K562 (cell line): Measurements from ENCODE around the gene TMCO2. TPM values are rescaled to one million over a fixed set of nuclear protein-coding genes. Genes with fewer than 3 reads are reported as not detected.

ENCODE experiments used
- ATAC-seq: fragments of 200-7000 bp; cut with Tn5 transposase; 3 replicates; pipeline ENCODE4 v1.9.1; 2020; ENCODE audit warnings: moderate library complexity
- Bru-seq: library from RNA; stranded (reverse); fragments of 400-500 nt; gene quantifications from one replicate; lab custom pipeline; 2021; lab: Mats Ljungman, UMichigan
- BruChase-seq, 2 experiments: library from RNA; stranded (reverse); fragments of 400-500 nt; gene quantifications; one replicate each; lab custom pipeline; 2021; lab: Mats Ljungman, UMichigan
- BruUV-seq: library from RNA; stranded (reverse); fragments of 400-500 nt; replicated peaks from 2 replicates; lab custom pipeline; 2021; lab: Mats Ljungman, UMichigan
- CTCF ChIA-PET: fragments of 300-600 bp; formaldehyde crosslinking; extraction: SDS; loops from one replicate; lab custom pipeline; 2021; ENCODE audit warnings: low intra/inter-chr PET ratio; lab: Yijun Ruan, JAX
- POLR2A ChIA-PET: fragments of 300-600, 350-650 bp; sonication (Branson Sonifier 250); formaldehyde crosslinking; extraction: SDS; loops from one replicate; lab custom pipeline; 2021; ENCODE audit warnings: antibody characterized with exemption, inconsistent platforms; lab: Yijun Ruan, JAX
- DNase-seq, 4 experiments: peaks; one replicate each; pipeline versions ENCODE4 v3.0.0 to v3.0.0-alpha.2; 2011 to 2018; ENCODE audit warnings: low spot score in 3 of 4, mixed read lengths in 3 of 4; ENCODE audit errors: extremely low read depth in 1 of 4
- FAIRE-seq: peaks from 2 replicates; lab custom pipeline; 2011; peaks lifted over from hg19 to GRCh38; lab: Jason Lieb, UNC
- H2AFZ ChIP-seq: 2 replicates; pipeline ENCODE4 v1.6.0; 2011; ENCODE audit warnings: low read depth, low read length, control low read depth, inconsistent platforms
- H3K27ac ChIP-seq: fragments of 200-600 bp; 3 replicates; pipeline ENCODE4 v1.8.0; 2011; ENCODE audit warnings: low read depth, mild to moderate bottlenecking, control low read depth, inconsistent platforms, low read length, moderate library complexity, mixed read lengths; ENCODE audit errors: extremely low read depth
- H3K27me3 ChIP-seq, 2 experiments: fragments of 300-600 bp in 1 of 2; 2 replicates in 1 of 2; 3 replicates in 1 of 2; pipeline versions ENCODE4 v1.6.0 to v1.8.0; 2011; ENCODE audit warnings: inconsistent platforms in 2 of 2, low read length in 2 of 2, mild to moderate bottlenecking in 1 of 2, mixed read lengths in 1 of 2, moderate library complexity in 1 of 2; ENCODE audit not compliant: control insufficient read depth in 2 of 2, insufficient read depth in 2 of 2
- H3K36me3 ChIP-seq: fragments of 300-600 bp; 3 replicates; pipeline ENCODE4 v1.8.0; 2011; ENCODE audit warnings: mild to moderate bottlenecking, low read length, inconsistent platforms; ENCODE audit not compliant: control insufficient read depth, insufficient read depth
- H3K4me1 ChIP-seq, 2 experiments: fragments of 200-600 bp in 1 of 2; replicated peaks in 1 of 2; 2 replicates in 1 of 2; 3 replicates in 1 of 2; pipeline versions ENCODE4 v1.5.1 to v1.8.0; 2011; ENCODE audit warnings: inconsistent platforms in 2 of 2, low read length in 2 of 2, mild to moderate bottlenecking in 1 of 2, mixed read lengths in 1 of 2, moderate library complexity in 1 of 2; ENCODE audit not compliant: control insufficient read depth in 2 of 2, insufficient read depth in 2 of 2
- H3K4me2 ChIP-seq: 2 replicates; pipeline ENCODE4 v1.6.1; 2011; ENCODE audit warnings: low read length, control low read depth, inconsistent platforms, mixed read lengths; ENCODE audit not compliant: insufficient read depth
- H3K4me3 ChIP-seq: fragments of 200-600 bp; sonication (generic), shearing (Covaris generic); 2 replicates; pipeline ENCODE4 v1.5.1; 2016; ENCODE audit warnings: control low read depth, inconsistent platforms
- H3K79me2 ChIP-seq: fragments of 200-600 bp; 3 replicates; pipeline ENCODE4 v1.8.0; 2011; ENCODE audit warnings: low read length, inconsistent platforms; ENCODE audit not compliant: control insufficient read depth, insufficient read depth
- H3K9ac ChIP-seq, 2 experiments: 2 replicates each; pipeline versions ENCODE4 v1.6.0 to v1.6.1; 2011; ENCODE audit warnings: low read depth in 2 of 2, low read length in 2 of 2, control low read depth in 1 of 2, inconsistent platforms in 1 of 2, mild to moderate bottlenecking in 1 of 2, mixed read lengths in 1 of 2; ENCODE audit not compliant: insufficient read depth in 1 of 2
- H3K9me1 ChIP-seq: one replicate; pipeline ENCODE4 v1.6.0; 2011; ENCODE audit warnings: inconsistent platforms, mild to moderate bottlenecking, low read length, moderate library complexity; ENCODE audit not compliant: control insufficient read depth, insufficient read depth
- H3K9me3 ChIP-seq: replicated peaks from 2 replicates; pipeline ENCODE4 v1.5.1; 2011; ENCODE audit warnings: low read depth, low read length, inconsistent platforms; ENCODE audit not compliant: control insufficient read depth, insufficient read depth
- H4K20me1 ChIP-seq: replicated peaks from 2 replicates; pipeline ENCODE4 v1.6.1; 2011; ENCODE audit warnings: low read length, inconsistent platforms, mixed read lengths; ENCODE audit not compliant: control insufficient read depth, insufficient read depth
- CBX2 ChIP-seq: fragments of 200-600 bp; sonication (generic); IDR thresholded peaks from one replicate; pipeline ENCODE4 v1.6.1; 2012; ENCODE audit warnings: mild to moderate bottlenecking, low read length, inconsistent platforms; ENCODE audit not compliant: insufficient read depth, poor library complexity, severe bottlenecking
- EGR1 ChIP-seq: fragments of 450-650 bp; conservative IDR thresholded peaks from 2 replicates; pipeline ENCODE4 v1.6.1; 2017; ENCODE audit warnings: mild to moderate bottlenecking
- ZNF165 ChIP-seq: fragments of 250-450 bp; sonication (Bioruptor Pico); IDR thresholded peaks from 2 replicates; pipeline ENCODE4 v1.4.0; 2020; ENCODE audit warnings: borderline replicate concordance
- WGBS: fragments of 100-300 bp; shearing (Covaris generic); methylation state at CpG from one replicate; pipeline ENCODE4 v1.1.6; 2016; ENCODE audit warnings: low coverage, mixed read lengths; ENCODE audit not compliant: insufficient coverage; ENCODE audit errors: missing lambda C conversion rate; 5-methylcytosine and 5-hydroxymethylcytosine counted together
- in situ Hi-C: fragments of 300-500 bp; cut with MboI; formaldehyde crosslinking; loops from 4 replicates; pipeline ENCODE4 v1.15.0; 2018; ENCODE audit warnings: inconsistent platforms, mixed read lengths
- intact Hi-C: fragments of 100-400 bp; cut with micrococcal nuclease; formaldehyde crosslinking; loops from 2 replicates; pipeline ENCODE4 v1.14.2; 2022
- long read RNA-seq, 3 experiments: library from polyadenylated mRNA in 2 of 3; library from RNA in 1 of 3; unstranded in 2 of 3; stranded (forward) in 1 of 3; transcript quantifications; one replicate each; pipeline ENCODE4 v2.0.0, GENCODE V29; 2019 to 2022
- polyA minus RNA-seq, 3 experiments: library from RNA; depleted of rRNA, polyadenylated mRNA; stranded (reverse); fragments of >200 nt; gene quantifications; 2 replicates each; pipeline ENCODE4 v1.2.3, GENCODE V29; 2011
- polyA plus RNA-seq, 8 experiments: library from polyadenylated mRNA; depleted of rRNA in 4 of 8; stranded (reverse) in 5 of 8; unstranded in 3 of 8; fragments of >200 nt; fragmentation: Nextera tagmentation in 2 of 8; fragmentation: Illumina TruSeq in 1 of 8; extraction: Ambion mirVana in 2 of 8; extraction: Trizol in 1 of 8; gene quantifications; 2 replicates each; pipeline versions ENCODE4 v1.2.1 to v1.2.3, GENCODE V29; 2011 to 2014; ENCODE audit warnings: inconsistent platforms in 1 of 8, missing spikeins in 1 of 8
- total RNA-seq, 7 experiments: library from RNA; depleted of rRNA in 6 of 7; stranded (reverse); fragments of >200 nt in 6 of 7; fragmentation: Illumina TruSeq in 2 of 7; extraction: Trizol in 2 of 7; gene quantifications; 2 replicates each; pipeline versions ENCODE4 v1.2.1 to v1.2.3, GENCODE V29; 2011 to 2021; ENCODE audit warnings: low replicate concordance in 1 of 7
- TF ChIP-seq, protein P1 (sequence below): fragments of 450-650 bp; IDR thresholded peaks from 2 replicates; pipeline ENCODE4 v1.6.1; 2016; ENCODE audit warnings: antibody characterized with exemption

The TMCO2 gene
- not detected in 2 replicates for total RNA-seq (2011; cell fraction: chromatin; rRNA removed; ENCODE audit: low replicate concordance)
- total RNA-seq (2011; cell fraction: nucleolus; rRNA removed): not detected in 2 replicates
- total RNA-seq (2011; cell fraction: nucleoplasm; rRNA removed): not detected in 2 replicates
- total RNA-seq (2014; rRNA removed): not detected in 2 replicates
- not detected in 2 replicates for total RNA-seq (2014; rRNA removed; fragmentation: Illumina TruSeq; extraction: Trizol)
- total RNA-seq (2015; rRNA removed; fragmentation: Illumina TruSeq; extraction: Trizol): not detected in 2 replicates
- total RNA-seq (2021): not detected in 2 replicates
- polyA plus RNA-seq (2011; rRNA removed): not detected in 2 replicates
- polyA plus RNA-seq (2011; cell fraction: cytosol; rRNA removed): not detected in 2 replicates
- polyA plus RNA-seq (2011; cell fraction: nucleus; rRNA removed): not detected in 2 replicates
- not detected in 2 replicates for polyA plus RNA-seq (2012)
- not detected in 2 replicates for polyA plus RNA-seq (2014; fragmentation: Illumina TruSeq; extraction: Trizol)
- not detected for polyA plus RNA-seq (2014; fragmentation: Nextera tagmentation; extraction: Ambion mirVana)
- not detected in 2 replicates for polyA plus RNA-seq (2014; rRNA removed)
- not detected in 2 replicates for polyA minus RNA-seq (2011; rRNA and poly(A)+ RNA removed)
- polyA minus RNA-seq (2011; cell fraction: cytosol; rRNA and poly(A)+ RNA removed): not detected in 2 replicates
- polyA minus RNA-seq (2011; cell fraction: nucleus; rRNA and poly(A)+ RNA removed): not detected in 2 replicates
- percentile 14 among the genes with signal in this experiment for Bru-seq, nascent RNA
- BruChase-seq, experiment 1, labeled RNA remaining after a 2-hour chase: percentile 15 among the genes with signal in this experiment
- percentile 28 among the genes with signal in this experiment for BruChase-seq, experiment 2, labeled RNA remaining after a 6-hour chase
- long read RNA-seq, experiment 1: 0 reads
- long read RNA-seq, experiment 2: 0 reads
- long read RNA-seq, experiment 3: 0 reads

DNA sequence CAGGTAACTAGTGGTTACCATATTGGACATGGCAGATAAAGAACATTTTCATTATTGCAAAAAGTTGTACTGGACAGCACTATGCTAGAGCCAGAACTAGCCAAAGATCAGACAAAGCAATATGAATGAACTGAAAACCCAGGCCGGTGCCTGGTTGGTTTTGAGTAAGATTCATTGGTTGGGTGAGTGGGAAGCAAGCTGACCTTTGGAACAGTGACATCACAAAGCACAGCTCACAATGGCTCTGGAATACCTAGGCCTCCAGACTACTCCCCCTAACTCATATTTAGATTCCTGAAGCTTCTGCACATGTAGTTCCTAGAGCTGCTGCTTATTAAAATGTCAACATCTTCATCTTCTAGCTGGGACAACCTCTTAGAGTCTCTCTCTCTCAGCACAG is at the start of gene TMCO2:
TSS of gene TMCO2 (plus strand) at position 283 of the 400 bp plus-strand sequence. CDS start at position 340, 57 bp downstream.
- CTCF ChIA-PET: no interaction called here
- BruUV-seq: no TSS peak

More for the DNA sequence above, at the start of gene TMCO2:
- FAIRE-seq (no peak), ATAC-seq (no peak), DNase-seq (no peak)
- H3K27me3 ChIP-seq: no peaks in the 10 kb centered on the region
- H4K20me1 ChIP-seq: no peaks in the 10 kb centered on the region
- no peak within 1 kb of the TSS for H2AFZ ChIP-seq
- no peak within 1 kb of the TSS for H3K9ac ChIP-seq
- H3K27ac ChIP-seq: no peak within 1 kb of the TSS
- POLR2A ChIA-PET: interaction anchor here (0.9 to 2.9 kb wide), 3 partner anchors 9 to 113 kb away, joined by 3 to 23 read pairs (median 3); partner anchors contain the start of gene ZMPSTE24
- no peak within 1 kb of the TSS for H3K4me2 ChIP-seq
- H3K4me1 ChIP-seq: peaks cover 0 to 3% of the 10 kb centered on the region in 2 experiments; a peak in 2 of 5 replicates
- in situ Hi-C loops (no loop called here), intact Hi-C loops (no loop called here)
- H3K36me3 ChIP-seq: no peaks in the 10 kb centered on the region
- H3K4me3 ChIP-seq: no peak within 1 kb of the TSS
- 8% methylated on average over 1 of the region's 1 CpG for WGBS
- no peaks in the 10 kb centered on the region for H3K9me1 ChIP-seq
- TF ChIP-seq CBX2: no peak
- TF ChIP-seq ZNF165 (CRISPR knock-in tag): no peak
- TF ChIP-seq, protein P1, sequence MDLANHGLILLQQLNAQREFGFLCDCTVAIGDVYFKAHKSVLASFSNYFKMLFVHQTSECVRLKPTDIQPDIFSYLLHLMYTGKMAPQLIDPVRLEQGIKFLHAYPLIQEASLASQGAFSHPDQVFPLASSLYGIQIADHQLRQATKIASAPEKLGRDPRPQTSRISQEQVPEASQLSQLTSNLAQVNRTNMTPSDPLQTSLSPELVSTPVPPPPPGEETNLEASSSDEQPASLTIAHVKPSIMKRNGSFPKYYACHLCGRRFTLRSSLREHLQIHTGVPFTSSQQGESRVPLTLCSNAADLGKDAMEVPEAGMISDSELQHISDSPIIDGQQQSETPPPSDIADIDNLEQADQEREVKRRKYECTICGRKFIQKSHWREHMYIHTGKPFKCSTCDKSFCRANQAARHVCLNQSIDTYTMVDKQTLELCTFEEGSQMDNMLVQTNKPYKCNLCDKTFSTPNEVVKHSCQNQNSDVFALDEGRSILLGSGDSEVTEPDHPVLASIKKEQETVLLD: no peak
- TF ChIP-seq EGR1: 0 out of 2 replicates have a peak, but pooled peaks have one; percentile 8
- H3K79me2 ChIP-seq: no peaks in the 10 kb centered on the region
- no peaks in the 10 kb centered on the region for H3K9me3 ChIP-seq
